GM21360 (cell line): Measurements from ENCODE around the gene TYW5.
"Not testable (repeated sequence)": the region's sequence is repeated elsewhere in the genome, so short reads cannot be mapped to it uniquely, and the experiment has no call there.

Source experiments
- ATAC-seq: cut with Tn5 transposase; IDR thresholded peaks from one replicate; pipeline ENCODE4 v1.9.1; 2021; ENCODE audit warnings: mild to moderate bottlenecking, moderate library complexity; ENCODE audit not compliant: unreplicated experiment

Gene TYW5

DNA sequence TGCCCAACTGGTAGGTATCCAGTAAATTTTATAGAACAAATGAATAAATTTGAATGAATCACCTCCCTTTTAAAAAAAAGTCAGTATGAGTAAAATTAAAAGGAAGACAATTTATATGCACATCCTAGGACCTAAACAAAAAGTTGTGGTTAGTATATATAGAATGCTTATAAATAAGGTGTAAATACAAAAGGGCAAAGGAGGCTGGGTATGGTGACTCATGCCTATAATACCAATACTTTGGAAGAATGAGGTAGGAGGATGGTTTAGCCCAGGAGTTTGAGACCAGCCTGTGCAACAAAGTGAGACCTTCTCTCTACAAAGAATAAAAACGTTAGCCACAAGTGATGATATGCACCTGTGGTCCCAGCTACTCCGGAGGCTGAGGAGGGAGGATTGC is 31.4 kb downstream of the TYW5 start:
- no peak for ATAC-seq

DNA sequence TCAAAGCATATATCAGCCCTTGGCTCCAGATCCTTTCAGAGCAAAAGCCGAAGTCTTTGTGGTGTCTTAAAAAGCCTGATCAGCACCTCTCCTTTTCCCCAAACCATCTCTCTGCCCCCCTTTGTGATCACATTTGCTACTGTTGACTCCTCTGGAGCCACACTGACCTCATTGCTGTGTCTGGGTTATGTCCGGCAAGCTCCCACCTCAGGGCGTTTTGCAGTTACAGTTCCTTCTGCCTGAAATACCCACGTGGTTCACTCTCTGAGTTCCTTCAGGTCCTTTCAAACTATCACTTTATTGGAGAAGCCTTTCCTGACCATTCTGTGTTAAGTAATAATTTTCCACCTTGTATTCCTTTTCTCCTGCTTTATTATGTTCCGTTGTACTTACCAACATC is 32.4 kb downstream of the TYW5 start:
- no peak for ATAC-seq

DNA sequence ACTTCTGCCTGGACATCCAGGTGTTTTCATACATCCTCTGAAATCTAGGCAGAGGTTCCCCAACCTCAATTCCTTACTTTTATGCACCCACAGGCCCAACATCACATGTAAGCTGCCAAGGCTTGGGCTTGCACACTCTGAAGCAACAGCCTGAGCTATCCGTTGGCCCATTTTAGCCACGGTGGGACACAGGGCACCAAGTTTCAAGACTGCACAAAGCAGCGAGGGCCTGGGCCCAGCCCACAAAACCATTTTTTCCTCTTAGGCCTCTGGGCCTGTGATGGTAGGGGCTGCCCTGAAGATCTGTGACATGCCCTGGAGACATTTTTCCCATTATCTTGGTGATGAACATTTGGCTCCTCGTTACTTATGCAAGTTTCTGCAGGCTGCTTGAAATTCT is 38.3 kb downstream of the TYW5 start:
- no peak for ATAC-seq

DNA sequence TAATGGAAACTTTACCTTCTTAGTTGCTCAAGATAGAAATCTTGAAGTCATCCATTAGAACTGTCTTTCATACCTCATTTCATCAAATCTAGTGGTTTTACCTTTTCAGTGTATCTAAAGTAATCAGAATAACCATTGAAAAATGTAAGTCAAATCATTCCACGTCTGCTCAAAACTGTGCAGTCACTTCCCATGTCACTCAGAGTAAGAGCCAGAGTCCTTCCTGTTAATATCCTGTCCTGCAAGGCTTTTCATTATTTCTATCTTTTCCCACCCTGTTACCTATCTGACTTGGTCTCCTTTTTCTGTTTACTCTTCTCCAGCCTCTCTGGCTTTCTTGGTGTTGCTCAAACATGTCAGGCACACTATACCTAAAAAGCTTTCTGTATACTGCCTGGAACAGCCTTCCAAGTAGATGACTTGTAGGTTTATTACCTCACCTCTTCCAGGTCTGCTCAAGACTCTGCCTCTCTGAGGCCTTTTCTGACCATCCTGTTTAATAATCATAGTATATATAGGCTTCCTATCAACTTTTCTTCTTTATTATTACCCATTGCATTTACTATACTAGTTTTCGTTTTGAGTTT is 40.8 kb downstream of the TYW5 start:
- no peak for ATAC-seq

DNA sequence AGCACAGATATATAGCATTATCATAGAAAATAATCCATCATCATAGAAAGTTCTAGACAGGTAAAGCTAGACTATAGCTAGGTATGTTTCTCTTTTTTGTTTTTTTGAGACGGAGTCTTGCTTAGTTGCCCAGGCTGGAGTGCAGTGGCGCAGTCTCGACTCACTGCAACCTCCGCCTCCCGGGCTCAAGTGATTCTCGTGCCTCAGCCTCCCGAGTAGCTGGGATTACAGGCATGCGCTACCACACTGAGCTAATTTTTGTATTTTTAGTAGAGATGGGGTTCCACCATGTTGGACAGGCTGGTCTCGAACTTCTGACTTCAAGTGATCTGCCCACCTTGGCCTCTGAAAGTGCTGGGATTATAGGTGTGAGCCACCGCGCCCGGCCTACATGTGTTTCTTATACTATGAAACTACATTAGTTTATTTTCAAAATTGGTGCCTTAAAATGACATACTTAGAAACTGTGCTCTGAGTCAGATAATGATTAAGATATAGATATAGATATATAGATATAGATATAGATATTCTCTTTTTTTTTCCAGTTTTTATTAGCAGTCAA is 42.7 kb downstream of the TYW5 start:
- ATAC-seq, result not testable (repeated sequence)

DNA sequence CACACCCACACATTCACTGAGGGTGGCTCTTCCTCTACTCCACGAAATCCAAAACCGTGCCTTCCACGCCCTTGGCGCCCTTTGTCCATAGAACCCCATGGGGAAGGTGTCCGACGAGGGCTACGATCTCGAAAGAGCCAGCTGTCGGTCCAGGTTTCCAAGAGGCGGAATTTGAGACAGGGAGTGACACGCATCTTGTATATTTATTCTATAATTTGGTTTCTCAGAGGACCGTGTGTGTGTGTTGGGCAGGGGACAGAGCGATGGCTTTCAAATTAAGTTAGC is 43.5 kb downstream of the TYW5 start:
- ATAC-seq, result no peak

DNA sequence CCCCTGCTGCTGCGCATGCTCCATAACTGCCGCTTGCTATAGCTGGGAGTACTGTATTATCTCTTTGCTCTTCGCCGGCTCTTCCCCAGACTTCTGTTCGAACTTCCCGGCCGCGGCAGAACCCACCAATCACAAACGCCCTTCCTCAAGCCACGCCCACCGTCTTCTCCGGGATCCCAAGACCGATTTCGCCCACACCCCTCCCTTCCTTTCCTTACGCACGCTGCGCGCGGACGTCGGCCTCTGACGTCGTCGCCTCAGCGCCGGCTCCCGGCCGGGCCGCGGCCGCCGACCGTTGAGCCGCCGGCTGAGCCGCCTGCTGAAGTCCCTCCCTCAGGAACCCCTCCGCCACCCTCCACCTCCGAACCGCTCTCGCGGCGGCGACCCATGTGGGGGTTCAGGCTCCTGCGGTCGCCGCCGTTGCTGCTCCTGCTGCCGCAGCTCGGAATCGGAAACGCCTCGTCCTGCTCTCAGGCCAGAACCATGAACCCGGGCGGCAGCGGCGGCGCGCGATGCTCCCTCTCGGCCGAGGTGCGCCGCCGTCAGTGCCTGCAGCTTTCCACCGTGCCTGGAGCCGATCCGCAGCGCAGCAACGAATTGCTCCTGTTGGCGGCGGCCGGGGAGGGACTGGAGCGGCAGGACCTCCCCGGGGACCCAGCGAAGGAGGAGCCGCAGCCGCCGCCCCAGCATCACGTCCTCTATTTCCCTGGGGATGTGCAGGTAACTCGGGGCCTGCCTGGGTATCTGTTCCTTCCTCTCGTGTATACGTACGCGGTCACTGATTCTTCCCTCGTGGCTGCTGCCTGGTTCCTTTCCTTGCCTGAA is 44.0 kb downstream of the TYW5 start, which contains the start of gene C2orf69:
Gene C2orf69, plus strand, starts transcription at position 242 of the 825 bp plus-strand sequence. Its CDS starts 146 bp downstream, at position 388.
- peak; percentile 89 for ATAC-seq

DNA sequence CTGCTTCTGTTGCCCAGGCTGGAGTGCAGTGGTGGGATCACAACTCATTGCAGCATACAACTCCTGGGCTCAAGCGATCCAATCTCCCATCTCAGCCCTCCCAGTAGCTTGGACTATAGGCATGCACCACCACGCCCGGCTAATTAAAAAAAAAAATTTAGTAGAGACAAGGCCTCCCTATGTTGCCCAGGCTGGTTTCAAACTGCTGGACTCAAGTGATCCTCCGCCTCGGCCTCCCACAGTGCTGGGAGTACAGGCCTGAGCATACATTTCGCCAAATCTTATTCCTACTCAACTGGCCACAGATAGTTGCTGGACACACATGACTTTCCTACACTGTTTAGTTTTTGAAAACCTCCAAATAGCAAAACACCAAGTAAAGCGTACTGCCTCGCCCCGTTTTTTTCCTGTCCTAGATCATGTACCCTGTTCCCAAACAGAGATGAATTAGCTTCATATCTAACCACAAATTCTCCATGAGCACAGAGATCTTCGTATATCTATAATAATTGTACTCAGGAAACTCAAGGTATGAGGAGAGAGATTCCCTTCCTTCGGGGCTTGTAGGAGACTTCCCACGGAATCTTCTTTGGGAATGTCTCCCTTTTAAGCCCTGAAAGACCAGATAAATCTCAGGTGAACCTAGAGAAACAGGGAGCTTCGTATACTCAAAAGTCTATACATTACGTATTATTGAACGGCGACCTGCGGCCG is 44.8 kb downstream of the TYW5 start:
- ATAC-seq, result no peak

DNA sequence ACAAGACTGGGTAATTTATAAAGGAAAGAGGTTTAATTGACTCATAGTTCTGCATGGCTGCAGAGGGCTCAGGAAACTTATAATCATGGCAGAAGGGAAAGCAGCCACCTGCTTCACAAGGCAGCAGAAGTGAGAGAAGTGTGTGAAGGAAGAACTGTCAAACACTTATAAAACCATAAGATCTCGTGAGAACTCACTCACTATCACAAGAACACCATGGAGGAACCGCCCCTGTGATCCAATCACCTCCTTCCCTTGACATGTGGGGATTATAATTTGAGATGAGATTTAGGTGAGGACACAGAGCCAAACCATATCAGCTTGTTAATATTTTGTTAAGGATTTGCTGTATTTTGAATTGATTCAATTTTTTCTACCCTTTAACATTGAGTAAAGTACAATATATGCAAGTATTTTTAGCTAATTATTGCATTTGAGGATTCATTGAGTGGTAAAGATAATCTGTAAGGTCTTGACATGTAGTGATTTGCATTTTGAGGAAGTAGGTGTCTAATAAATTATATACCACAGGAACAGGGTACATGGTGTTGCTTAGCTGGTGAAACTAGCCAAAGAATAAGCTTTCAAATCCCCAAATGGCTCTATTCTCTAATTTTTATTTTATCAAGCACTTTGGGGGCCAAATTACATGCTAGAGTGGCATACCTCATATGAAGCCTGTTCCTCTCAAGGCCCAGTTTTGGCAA is 48.1 kb downstream of the TYW5 start:
- no peak for ATAC-seq

DNA sequence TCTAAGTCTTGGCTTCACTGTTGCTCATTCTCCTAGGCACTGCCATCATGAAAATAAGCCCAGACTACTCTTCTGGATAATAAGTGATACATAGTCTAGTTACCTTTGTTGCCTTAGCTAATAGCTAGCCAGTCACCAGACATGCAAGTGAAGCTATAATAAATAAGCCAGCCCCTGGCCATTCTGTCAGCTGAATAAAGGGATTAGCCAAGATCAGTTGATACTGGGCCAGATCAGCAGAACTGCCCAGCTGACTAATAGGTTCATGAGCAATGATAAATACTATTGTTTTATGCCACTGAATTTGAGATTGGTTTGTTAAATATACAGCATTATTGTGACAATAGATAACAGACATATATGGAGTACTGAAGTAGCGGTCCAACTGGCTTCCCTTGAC is 52.2 kb downstream of the TYW5 start:
- no peak for ATAC-seq

DNA sequence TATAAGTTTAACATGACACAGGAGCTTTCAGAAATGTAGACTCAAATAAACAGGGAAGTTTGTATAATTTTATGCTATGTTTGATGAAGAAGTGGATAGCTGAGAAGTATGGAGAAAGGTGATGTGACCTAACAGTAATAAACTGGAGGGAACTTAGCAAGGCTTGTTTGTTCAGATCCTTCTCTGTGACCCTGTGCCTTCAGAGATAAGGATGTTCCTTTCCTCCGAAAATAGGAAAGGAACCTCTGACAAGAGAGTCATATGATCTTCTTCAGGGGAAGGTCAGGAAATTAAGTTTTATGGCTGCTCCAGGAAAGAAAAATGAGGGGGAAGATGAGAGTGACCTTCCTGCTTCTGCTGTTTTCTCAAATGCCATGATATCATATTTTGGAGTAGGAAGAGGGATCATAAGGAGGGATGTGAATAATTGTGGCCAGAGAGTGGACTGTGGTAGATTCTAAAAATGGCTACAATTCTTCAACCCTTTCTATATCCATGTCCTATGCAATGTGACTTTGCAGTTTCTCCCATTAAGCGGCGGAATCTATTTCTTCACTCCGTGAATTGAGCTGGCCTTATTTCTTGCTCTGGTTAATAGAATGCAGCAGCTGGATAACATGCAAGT is 52.7 kb downstream of the TYW5 start:
- no peak for ATAC-seq

DNA sequence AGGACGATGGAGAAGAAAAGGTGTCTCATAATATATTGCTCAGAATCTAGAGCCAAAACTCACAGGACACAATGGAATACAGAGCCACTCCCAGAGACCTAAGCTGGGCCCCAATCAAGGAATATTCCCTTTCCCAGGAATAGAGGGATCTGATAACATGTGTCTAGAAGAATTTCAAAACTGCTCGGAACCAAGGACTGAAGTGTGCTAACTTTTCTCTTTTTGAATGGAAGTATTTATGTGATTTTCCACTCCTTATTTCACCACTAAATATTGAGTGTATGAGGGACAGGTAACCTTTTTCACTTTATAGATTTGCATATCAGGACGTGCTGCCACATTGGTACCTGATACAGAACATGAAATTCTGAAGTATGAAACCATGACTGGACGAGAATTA is 53.3 kb downstream of the TYW5 start:
- no peak for ATAC-seq

DNA sequence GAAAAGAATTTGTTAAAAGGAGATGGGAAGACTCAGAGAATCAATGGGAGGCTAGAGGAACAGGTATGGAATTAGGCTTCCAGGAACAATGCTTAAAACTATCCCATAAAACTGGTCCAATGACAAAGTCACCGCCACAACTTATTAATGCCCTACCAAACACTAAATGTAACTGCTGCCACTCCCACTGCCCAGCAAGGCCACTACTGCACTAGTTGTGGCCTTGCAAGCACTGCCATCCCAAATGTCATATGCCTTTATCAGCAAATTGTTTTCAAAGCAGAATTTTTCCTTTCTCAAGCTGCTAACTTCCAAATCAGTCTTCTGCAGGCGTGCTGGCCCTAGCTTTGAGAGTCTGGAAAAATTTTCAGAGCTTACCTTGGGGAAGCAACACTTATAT is 58.7 kb downstream of the TYW5 start:
- ATAC-seq, result no peak

DNA sequence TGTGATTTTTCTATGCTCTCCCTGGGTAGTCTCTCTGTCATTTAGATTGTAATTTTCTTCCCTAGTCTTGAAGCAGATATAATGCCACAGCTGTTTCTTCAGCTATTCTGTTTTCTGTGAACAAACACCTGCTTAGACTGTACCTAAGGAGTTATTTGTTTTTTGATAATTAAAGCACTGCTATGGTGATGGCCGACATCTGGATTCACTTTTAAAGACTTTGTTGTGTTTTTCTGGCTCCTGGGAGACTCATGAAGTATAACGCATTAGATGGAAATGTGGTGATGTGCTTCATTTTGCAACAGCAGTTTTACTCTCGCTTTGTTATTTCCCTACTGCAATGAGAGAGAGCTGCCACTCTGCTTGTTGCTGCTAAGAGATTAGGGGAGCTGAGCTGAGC is 59.9 kb downstream of the TYW5 start:
- ATAC-seq, result no peak

DNA sequence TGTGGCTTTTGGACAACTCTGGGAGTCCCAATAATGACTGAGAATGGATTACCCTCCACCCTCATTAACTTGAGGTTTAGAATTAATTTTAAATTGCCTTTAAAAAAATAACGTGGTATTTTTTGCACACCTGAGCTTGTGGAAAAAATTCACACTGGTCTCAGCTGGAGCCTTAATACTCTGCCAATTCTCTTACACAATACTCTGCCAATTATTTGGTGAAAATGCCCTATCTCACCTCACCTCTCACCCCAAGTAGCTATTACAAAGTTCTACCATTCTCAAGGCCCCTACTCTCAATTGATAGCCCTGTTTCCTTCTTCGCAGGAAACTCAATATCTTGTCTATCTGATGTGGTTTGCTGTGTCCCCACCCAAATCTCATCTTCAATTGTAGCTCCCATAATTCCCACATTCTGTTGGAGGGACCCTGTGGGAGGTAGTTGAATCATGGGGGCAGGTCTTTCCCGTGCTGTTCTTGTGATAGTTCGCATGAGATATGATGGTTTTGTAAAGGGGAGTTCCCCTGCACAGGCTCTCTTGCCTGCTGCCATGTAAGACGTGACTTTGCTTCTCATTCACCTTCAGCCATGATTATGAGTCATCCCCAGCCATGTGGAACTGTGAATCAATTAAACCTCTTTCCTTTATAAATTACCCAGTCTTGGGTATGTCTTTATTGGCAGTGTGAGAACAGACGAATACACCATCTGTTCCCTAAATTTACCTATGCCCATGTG is 71.6 kb downstream of the TYW5 start:
- no peak for ATAC-seq

DNA sequence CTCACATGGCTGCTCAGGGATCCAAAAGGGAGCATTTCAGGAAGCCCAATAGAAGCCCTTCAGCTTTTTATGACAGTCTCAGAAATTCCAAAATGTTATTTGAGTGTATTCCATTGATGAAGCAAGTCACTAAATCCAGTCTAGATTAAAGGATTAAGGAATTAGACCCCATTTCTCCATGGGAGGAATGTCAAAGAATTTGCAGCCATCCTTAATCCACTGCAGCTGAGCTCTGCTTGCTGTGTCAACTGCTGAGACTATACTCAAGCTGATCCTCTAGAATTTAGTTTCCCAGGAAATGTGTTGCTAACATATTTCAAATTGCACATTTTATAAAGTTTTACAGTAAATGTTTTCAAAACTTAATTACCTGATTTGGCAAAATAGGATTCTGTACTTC is 72.6 kb downstream of the TYW5 start:
- no peak for ATAC-seq
